ENCODE measurements around the gene ARHGEF38.

GRCh38 chr4:105626846-105627245 lies 74.4 kb downstream of the ARHGEF38 start:
- TF ChIP-seq, protein P1, sequence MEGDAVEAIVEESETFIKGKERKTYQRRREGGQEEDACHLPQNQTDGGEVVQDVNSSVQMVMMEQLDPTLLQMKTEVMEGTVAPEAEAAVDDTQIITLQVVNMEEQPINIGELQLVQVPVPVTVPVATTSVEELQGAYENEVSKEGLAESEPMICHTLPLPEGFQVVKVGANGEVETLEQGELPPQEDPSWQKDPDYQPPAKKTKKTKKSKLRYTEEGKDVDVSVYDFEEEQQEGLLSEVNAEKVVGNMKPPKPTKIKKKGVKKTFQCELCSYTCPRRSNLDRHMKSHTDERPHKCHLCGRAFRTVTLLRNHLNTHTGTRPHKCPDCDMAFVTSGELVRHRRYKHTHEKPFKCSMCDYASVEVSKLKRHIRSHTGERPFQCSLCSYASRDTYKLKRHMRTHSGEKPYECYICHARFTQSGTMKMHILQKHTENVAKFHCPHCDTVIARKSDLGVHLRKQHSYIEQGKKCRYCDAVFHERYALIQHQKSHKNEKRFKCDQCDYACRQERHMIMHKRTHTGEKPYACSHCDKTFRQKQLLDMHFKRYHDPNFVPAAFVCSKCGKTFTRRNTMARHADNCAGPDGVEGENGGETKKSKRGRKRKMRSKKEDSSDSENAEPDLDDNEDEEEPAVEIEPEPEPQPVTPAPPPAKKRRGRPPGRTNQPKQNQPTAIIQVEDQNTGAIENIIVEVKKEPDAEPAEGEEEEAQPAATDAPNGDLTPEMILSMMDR (conservative IDR thresholded peaks at IDR 0.05), result no peak
- TF ChIP-seq EZH2 (IDR thresholded peaks at IDR 0.05; ENCODE audit: low read depth), result no peak
